GM20000 (cell line): ENCODE measurements around the gene THBS2.

Experiments
- DNase-seq: peaks from one replicate; pipeline ENCODE4 v3.0.0; 2012; ENCODE audit warnings: low spot score
- CTCF ChIP-seq: IDR thresholded peaks from 2 replicates; pipeline ENCODE4 v1.5.1; 2012; ENCODE audit warnings: mild to moderate bottlenecking, control low read depth; ENCODE audit errors: extremely low read depth, missing control alignments

THBS2 gene

GRCh38 chr6:169240125-169240524, 13.5 kb downstream of the THBS2 start:
- DNase-seq, result no peak
- no peak for TF ChIP-seq CTCF

- DNase-seq, result no peak
Measured at GRCh38 chr6:169239181-169239580, 14.5 kb downstream of the THBS2 start.

DNA sequence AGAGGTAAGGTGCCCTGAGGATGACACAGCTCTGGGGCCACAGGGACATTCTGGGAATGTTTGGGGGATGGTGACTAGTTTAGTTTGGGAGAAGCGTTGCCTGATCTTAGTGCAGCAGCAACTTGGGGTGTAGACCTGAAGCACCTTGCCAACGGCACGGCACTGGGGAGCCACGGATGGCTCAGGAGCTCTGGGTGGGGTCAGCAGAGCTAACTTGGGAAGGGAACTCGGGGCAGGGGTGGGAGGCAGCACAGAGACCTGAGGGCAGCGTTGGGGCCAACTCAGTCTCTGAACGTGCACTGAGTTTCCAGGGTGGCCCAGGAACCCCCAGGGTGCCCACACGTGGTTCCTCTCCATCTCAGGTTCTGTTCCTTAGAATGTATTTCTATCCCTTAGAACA, 14.9 kb downstream of the THBS2 start:
- TF ChIP-seq CTCF, result no peak
- DNase-seq, result no peak

More at GRCh38 chr6:169239181-169239580, 14.5 kb downstream of the THBS2 start:
- no peak for TF ChIP-seq CTCF

DNA sequence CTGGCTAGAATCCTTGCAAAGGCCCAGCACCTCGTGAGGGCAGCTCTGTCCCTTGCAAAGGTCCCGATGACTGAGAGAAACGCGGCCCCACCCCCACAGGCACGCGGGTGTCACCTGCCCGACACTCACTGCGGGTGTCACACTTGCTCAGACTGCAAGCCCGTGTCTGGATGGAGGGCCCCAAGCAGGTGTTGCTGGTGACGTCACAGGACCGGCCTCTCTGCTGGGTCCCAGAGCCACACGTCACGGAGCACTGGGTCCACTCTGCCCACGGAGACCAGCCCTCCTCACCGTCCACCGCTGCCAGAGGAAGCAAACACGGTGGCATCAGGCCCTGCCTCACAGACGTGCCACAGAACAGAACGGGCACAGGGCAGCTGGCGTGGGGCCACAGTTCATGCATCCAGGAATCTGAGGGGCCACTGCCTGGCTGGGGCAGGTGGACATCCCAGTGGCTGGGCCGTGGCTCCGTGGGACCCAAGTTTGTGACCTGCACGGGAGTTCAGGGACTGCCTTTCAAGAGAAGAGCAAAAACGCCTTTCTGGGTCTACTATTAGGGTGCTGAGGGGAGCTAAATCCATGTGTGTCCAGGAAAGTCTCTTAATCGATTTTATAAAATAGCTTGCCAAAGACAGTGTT, 16.0 kb downstream of the THBS2 start:
- DNase-seq, result no peak
- TF ChIP-seq CTCF, result no peak

DNA sequence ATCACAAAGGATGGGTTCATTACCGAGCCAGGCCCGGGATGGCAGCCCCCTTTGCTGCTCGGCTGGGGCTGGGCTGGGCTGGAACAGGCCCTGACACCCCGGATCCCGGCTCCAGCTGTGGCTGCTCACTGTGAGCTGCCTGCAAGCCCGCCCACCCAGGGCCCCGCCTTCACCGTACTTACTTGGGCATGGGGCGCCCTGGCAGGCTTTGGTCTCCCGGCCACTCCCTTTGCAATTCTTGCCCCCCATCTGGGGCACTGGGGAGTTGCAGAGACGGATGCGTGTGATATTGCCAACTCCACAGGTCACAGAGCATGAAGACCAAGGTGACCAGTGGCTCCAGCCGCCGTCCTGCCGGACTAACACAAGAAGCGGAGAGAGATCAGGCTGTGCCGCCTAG, 16.7 kb downstream of the THBS2 start:
- DNase-seq, result no peak
- no peak for TF ChIP-seq CTCF

DNA sequence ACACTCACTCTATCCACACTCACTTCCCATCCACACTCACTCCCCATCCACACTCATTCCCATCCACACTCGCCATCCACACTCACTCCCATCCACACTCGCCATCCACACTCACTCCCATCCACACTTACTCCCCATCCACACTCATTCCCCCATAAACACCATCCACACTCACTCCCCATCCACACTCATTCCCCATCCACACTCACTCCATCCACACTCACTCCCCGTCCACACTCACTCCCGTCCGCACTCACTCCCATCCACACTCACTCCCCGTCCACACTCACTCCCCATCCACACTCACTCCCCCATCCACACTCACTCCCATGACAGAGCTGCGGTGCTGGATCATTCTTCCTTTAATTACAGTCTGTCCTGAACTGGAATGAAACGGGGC, 17.1 kb downstream of the THBS2 start:
- no peak for TF ChIP-seq CTCF
- DNase-seq, result no peak

- DNase-seq, result no peak
- no peak for TF ChIP-seq CTCF
Measured at GRCh38 chr6:169235286-169235685, 18.4 kb downstream of the THBS2 start.
